ENCODE measurements around the gene RGS2. TPM values are rescaled to one million over a fixed set of nuclear protein-coding genes. Genes with fewer than 3 reads are reported as not detected.
A peak's percentile ranks its signal among the peaks of the same experiment; 100 is the strongest.

RGS2 gene
- 166 and 189 TPM in 2 replicates for polyA plus RNA-seq
- polyA minus RNA-seq: 238 and 265 TPM in 2 replicates

GRCh38 chr1:192808518-192809306, at the start of gene RGS2:
Gene RGS2 (plus strand): TSS chr1:192809039. CDS start chr1:192809072, 33 bp downstream.
- no peaks in the 10 kb centered on the region for H4K20me1 ChIP-seq (ENCODE audit: insufficient read depth)
- peak within 1 kb of the TSS; percentile 97 for H3K9ac ChIP-seq (ENCODE audit: low read length)
- H2AFZ ChIP-seq (ENCODE audit: low read depth, low read length): peak within 1 kb of the TSS; percentile 69
- H3K9me3 ChIP-seq (ENCODE audit: low read length): no peaks in the 10 kb centered on the region
- no peaks in the 10 kb centered on the region for H3K27me3 ChIP-seq (ENCODE audit: insufficient read depth, low read depth, low read length)
- peaks cover 32% of the 10 kb centered on the region for H3K79me2 ChIP-seq (replicated peaks; ENCODE audit: insufficient read depth, low read length)
- H3K27ac ChIP-seq (ENCODE audit: low read length): peak within 1 kb of the TSS; percentile 99
- H3K36me3 ChIP-seq (ENCODE audit: insufficient read depth, low read length): peaks cover 11% of the 10 kb centered on the region
- TF ChIP-seq MXI1 (conservative IDR thresholded peaks at IDR 0.05; ENCODE audit: poor library complexity, severe bottlenecking): peak; percentile 74
- TF ChIP-seq EP300 (conservative IDR thresholded peaks at IDR 0.05; ENCODE audit: poor library complexity, severe bottlenecking): no peak
- peak; percentile 54 for TF ChIP-seq SMC3 (conservative IDR thresholded peaks at IDR 0.05; ENCODE audit: poor library complexity)
- TF ChIP-seq REST (IDR thresholded peaks at IDR 0.05; ENCODE audit: borderline replicate concordance): peak; percentile 98
- TF ChIP-seq RAD21 (conservative IDR thresholded peaks at IDR 0.05): peak; percentile 58
- TF ChIP-seq EZH2 (IDR thresholded peaks at IDR 0.05; ENCODE audit: borderline replicate concordance, insufficient read depth, low read length, poor library complexity, severe bottlenecking): no peak
- TF ChIP-seq POLR2AphosphoS5 (IDR thresholded peaks at IDR 0.05): peak; percentile 100
- TF ChIP-seq CTCF (IDR thresholded peaks at IDR 0.05; ENCODE audit: poor library complexity, severe bottlenecking): peak; percentile 63
- TF ChIP-seq TAF1 (IDR thresholded peaks at IDR 0.05; ENCODE audit: low read depth): peak; percentile 99
- H3F3A ChIP-seq (ENCODE audit: insufficient read depth, low read length, poor library complexity, severe bottlenecking): no peaks in the 10 kb centered on the region
- no peaks in the 10 kb centered on the region for H3K9me2 ChIP-seq (ENCODE audit: insufficient read depth, low read length)
- H3K4me2 ChIP-seq (ENCODE audit: low read length): peak within 1 kb of the TSS; percentile 98
- peak within 1 kb of the TSS; percentile 79 for H3K4me3 ChIP-seq (ENCODE audit: low read length)

GRCh38 chr1:192759104-192759503, 49.7 kb upstream of the RGS2 start:
- Histone ChIP-seq H3K9me2 (ENCODE audit: insufficient read depth, low read length) (no peaks in the 10 kb centered on the region), H3K4me2 (ENCODE audit: low read length) (no peak overlapping the region), H3K9me3 (ENCODE audit: low read length) (no peaks in the 10 kb centered on the region), H3K9ac (ENCODE audit: low read length) (no peak overlapping the region), H3K79me2 (replicated peaks; ENCODE audit: insufficient read depth, low read length) (no peaks in the 10 kb centered on the region), H3K36me3 (ENCODE audit: insufficient read depth, low read length) (no peaks in the 10 kb centered on the region), H3K4me3 (ENCODE audit: low read length) (no peak overlapping the region), H3F3A (ENCODE audit: insufficient read depth, low read length, poor library complexity, severe bottlenecking) (no peaks in the 10 kb centered on the region), H4K20me1 (ENCODE audit: insufficient read depth) (no peaks in the 10 kb centered on the region), H3K27me3 (ENCODE audit: insufficient read depth, low read depth, low read length) (no peaks in the 10 kb centered on the region), H3K27ac (ENCODE audit: low read length) (no peak overlapping the region), H2AFZ (ENCODE audit: low read depth, low read length) (no peak overlapping the region)
- no peak for TF ChIP-seq TAF1 (IDR thresholded peaks at IDR 0.05; ENCODE audit: low read depth)
- TF ChIP-seq EP300 (conservative IDR thresholded peaks at IDR 0.05; ENCODE audit: poor library complexity, severe bottlenecking): no peak
- TF ChIP-seq CTCF (IDR thresholded peaks at IDR 0.05; ENCODE audit: poor library complexity, severe bottlenecking): no peak
- TF ChIP-seq SMC3 (conservative IDR thresholded peaks at IDR 0.05; ENCODE audit: poor library complexity): no peak
- no peak for TF ChIP-seq EZH2 (IDR thresholded peaks at IDR 0.05; ENCODE audit: borderline replicate concordance, insufficient read depth, low read length, poor library complexity, severe bottlenecking)
- no peak for TF ChIP-seq MXI1 (conservative IDR thresholded peaks at IDR 0.05; ENCODE audit: poor library complexity, severe bottlenecking)
- TF ChIP-seq REST (IDR thresholded peaks at IDR 0.05; ENCODE audit: borderline replicate concordance): no peak

Data from neural cell (in vitro differentiated cells).